Epithelial cell of prostate (primary cell): Measurements from ENCODE around the gene FANCG.
A peak's percentile ranks its signal among the peaks of the same experiment; 100 is the strongest.

Source experiments
- DNase-seq: peaks from one replicate; pipeline ENCODE4 v3.0.0-alpha.2; 2011; ENCODE audit warnings: low read depth, low spot score
- H3K27ac ChIP-seq: fragments of 450-650 bp; 2 replicates; pipeline ENCODE4 v1.5.1; 2017; ENCODE audit warnings: mild to moderate bottlenecking

The FANCG gene

GRCh38 chr9:35104586-35104985 is 24.8 kb upstream of the FANCG start:
- H3K27ac ChIP-seq, result no peak overlapping the region
- no peak for DNase-seq

GRCh38 chr9:35103660-35104191 is 24.0 kb upstream of the FANCG start:
- no peak for DNase-seq
- H3K27ac ChIP-seq, result peak overlapping the region; percentile 64

- peak within 1 kb of the TSS; percentile 64 for H3K27ac ChIP-seq
- DNase-seq, result peak; percentile 83
Observed at GRCh38 chr9:35102769-35103659, 23.3 kb upstream of the FANCG start, which contains the start of gene STOML2. Gene STOML2 (minus strand): TSS chr9:35103131. CDS start chr9:35103094, 37 bp downstream.

- no peak for DNase-seq
- peak overlapping the region; percentile 64 for H3K27ac ChIP-seq
Observed at GRCh38 chr9:35102465-35102768, 22.7 kb upstream of the FANCG start.

GRCh38 chr9:35097573-35097972 is 17.8 kb upstream of the FANCG start:
- H3K27ac ChIP-seq, result no peak overlapping the region

GRCh38 chr9:35096035-35096849 is 16.5 kb upstream of the FANCG start, which contains the start of gene PIGO:
Gene PIGO (minus strand): TSS chr9:35096591. CDS start chr9:35095565, 1,026 bp downstream.
- peak; percentile 43 for DNase-seq
- peak within 1 kb of the TSS; percentile 89 for H3K27ac ChIP-seq

More at GRCh38 chr9:35097573-35097972, 17.8 kb upstream of the FANCG start:
- no peak for DNase-seq

GRCh38 chr9:35091536-35091935 is 11.8 kb upstream of the FANCG start:
- no peak overlapping the region for H3K27ac ChIP-seq
- DNase-seq, result no peak

GRCh38 chr9:35089434-35089833 is 9.7 kb upstream of the FANCG start:
- no peak for DNase-seq
- no peak overlapping the region for H3K27ac ChIP-seq

GRCh38 chr9:35085078-35085477 is 5.3 kb upstream of the FANCG start:
- H3K27ac ChIP-seq, result no peak overlapping the region
- DNase-seq, result no peak

GRCh38 chr9:35079041-35079425 is 709 bp downstream of the FANCG start:
- DNase-seq, result no peak
- H3K27ac ChIP-seq, result peak overlapping the region; percentile 59

- DNase-seq, result no peak
- no peak overlapping the region for H3K27ac ChIP-seq
Observed at GRCh38 chr9:35078066-35078465, 1.7 kb downstream of the FANCG start.

- no peak for DNase-seq
- no peak overlapping the region for H3K27ac ChIP-seq
Observed at GRCh38 chr9:35076848-35077247, 2.9 kb downstream of the FANCG start.

- DNase-seq, result no peak
- no peak overlapping the region for H3K27ac ChIP-seq
Observed at GRCh38 chr9:35075358-35075757, 4.4 kb downstream of the FANCG start.

GRCh38 chr9:35074791-35075190 is 5.0 kb downstream of the FANCG start:
- H3K27ac ChIP-seq, result no peak overlapping the region
- DNase-seq, result no peak

- no peak overlapping the region for H3K27ac ChIP-seq
Observed at GRCh38 chr9:35074141-35074540, 5.6 kb downstream of the FANCG start.

GRCh38 chr9:35073279-35073612 is 6.5 kb downstream of the FANCG start:
- H3K27ac ChIP-seq, result peak overlapping the region; percentile 100
- no peak for DNase-seq

More at GRCh38 chr9:35074141-35074540, 5.6 kb downstream of the FANCG start:
- DNase-seq, result no peak

- DNase-seq, result peak; percentile 97
- H3K27ac ChIP-seq, result peak within 1 kb of the TSS; percentile 100
Observed at GRCh38 chr9:35072461-35073278, 7.1 kb downstream of the FANCG start, which contains the start of gene VCP. Gene VCP (minus strand): TSS chr9:35072625. CDS start chr9:35072353, 272 bp downstream.

- H3K27ac ChIP-seq, result peak overlapping the region; percentile 100
- peak; percentile 31 for DNase-seq
Observed at GRCh38 chr9:35071814-35072460, 7.8 kb downstream of the FANCG start.
